Endothelial cell of umbilical vein (primary cell): ENCODE data around the gene PROX1. TPM values are rescaled to one million over a fixed set of nuclear protein-coding genes. Genes with fewer than 3 reads are reported as not detected.

Experiments
- BruUV-seq: library from RNA; stranded (reverse); fragments of 400-500 nt; replicated peaks from 2 replicates; lab custom pipeline; 2021; lab: Mats Ljungman, UMichigan
- CTCF ChIA-PET: fragments of 300-600, 350-600 bp; sonication (Branson Sonifier 250); formaldehyde crosslinking; loops from one replicate; lab custom pipeline; 2021; ENCODE audit warnings: antibody characterized with exemption, inconsistent platforms; lab: Charles Lee
- POLR2A ChIA-PET: fragments of 300-600, 350-600 bp; sonication (Branson Sonifier 250); formaldehyde crosslinking; loops from one replicate; lab custom pipeline; 2021; ENCODE audit warnings: antibody characterized with exemption, inconsistent platforms; lab: Charles Lee
- DNase-seq: peaks from one replicate; pipeline ENCODE4 v3.0.0-alpha.2; 2011; ENCODE audit warnings: low read depth, low spot score
- FAIRE-seq: peaks from 2 replicates; lab custom pipeline; 2011; peaks lifted over from hg19 to GRCh38; lab: Jason Lieb, UNC
- H2AFZ ChIP-seq: 2 replicates; pipeline ENCODE4 v1.6.0; 2012; ENCODE audit warnings: low read depth, low read length, control low read depth, inconsistent platforms
- H3K27ac ChIP-seq: 2 replicates; pipeline ENCODE4 v1.5.1; 2011; ENCODE audit warnings: low read depth, mild to moderate bottlenecking, control low read depth, low read length, moderate library complexity; ENCODE audit not compliant: insufficient read depth
- H3K27me3 ChIP-seq, 2 experiments: 2 replicates each; pipeline versions ENCODE4 v1.6.0 to v1.6.1; 2011; ENCODE audit warnings: low read length in 2 of 2, mixed read lengths in 1 of 2; ENCODE audit not compliant: control insufficient read depth in 2 of 2, insufficient read depth in 2 of 2
- H3K36me3 ChIP-seq, 2 experiments: 2 replicates in 1 of 2; 3 replicates in 1 of 2; pipeline ENCODE4 v1.5.1; 2011; ENCODE audit warnings: low read length in 2 of 2, mild to moderate bottlenecking in 1 of 2, moderate library complexity in 1 of 2; ENCODE audit not compliant: control insufficient read depth in 2 of 2, insufficient read depth in 2 of 2; ENCODE audit errors: extremely low read depth in 1 of 2
- H3K4me1 ChIP-seq: 3 replicates; pipeline ENCODE4 v1.5.1; 2011; ENCODE audit warnings: mild to moderate bottlenecking, low read length; ENCODE audit not compliant: control insufficient read depth, insufficient read depth; ENCODE audit errors: extremely low read depth
- H3K4me2 ChIP-seq: 2 replicates; pipeline ENCODE4 v1.6.1; 2011; ENCODE audit warnings: low read length, control low read depth, mixed read lengths; ENCODE audit not compliant: insufficient read depth
- H3K4me3 ChIP-seq, 3 experiments: fragments of 200-600 bp in 1 of 3; sonication (generic), shearing (Covaris generic) in 1 of 3; replicated peaks in 1 of 3; 2 replicates each; pipeline ENCODE4 v1.5.1; 2011 to 2016; ENCODE audit warnings: control low read depth in 3 of 3, low read length in 3 of 3, mild to moderate bottlenecking in 2 of 3, inconsistent platforms in 1 of 3, low read depth in 1 of 3, moderate library complexity in 1 of 3; ENCODE audit not compliant: insufficient read depth in 1 of 3
- H3K79me2 ChIP-seq: 2 replicates; pipeline ENCODE4 v1.6.0; 2012; ENCODE audit warnings: low read length, inconsistent platforms; ENCODE audit not compliant: control insufficient read depth, insufficient read depth
- H3K9ac ChIP-seq: replicated peaks from 2 replicates; pipeline ENCODE3; 2011; ENCODE audit warnings: low read length, control low read depth; ENCODE audit not compliant: insufficient read depth; ENCODE audit errors: extremely low read depth
- H3K9me1 ChIP-seq: replicated peaks from 3 replicates; pipeline ENCODE4 v1.6.0; 2011; ENCODE audit warnings: mild to moderate bottlenecking, low read length; ENCODE audit not compliant: control insufficient read depth, insufficient read depth; ENCODE audit errors: extremely low read depth
- H3K9me3 ChIP-seq: replicated peaks from 2 replicates; pipeline ENCODE4 v1.5.1; 2012; ENCODE audit warnings: low read length, inconsistent platforms; ENCODE audit not compliant: control insufficient read depth, insufficient read depth
- H4K20me1 ChIP-seq: replicated peaks from 2 replicates; pipeline ENCODE3; 2011; ENCODE audit warnings: mild to moderate bottlenecking, low read length; ENCODE audit not compliant: control insufficient read depth, insufficient read depth; ENCODE audit errors: extremely low read depth
- CTCF ChIP-seq, 2 donors: IDR thresholded peaks; 1 replicate in 1 of 2; 2 replicates in 1 of 2; pipeline ENCODE4 v1.5.1; 2011; ENCODE audit warnings: low read length in 2 of 2, mild to moderate bottlenecking in 2 of 2, moderate library complexity in 2 of 2, control low read depth in 1 of 2, inconsistent platforms in 1 of 2, low read depth in 1 of 2; ENCODE audit not compliant: insufficient read depth in 1 of 2; ENCODE audit errors: extremely low read depth in 1 of 2
- EZH2 ChIP-seq: IDR thresholded peaks from 2 replicates; pipeline ENCODE4 v1.6.1; 2012; ENCODE audit warnings: borderline replicate concordance, low read depth, mild to moderate bottlenecking, moderate library complexity, low read length, inconsistent platforms; ENCODE audit not compliant: severe bottlenecking
- FOS ChIP-seq: IDR thresholded peaks from 2 replicates; pipeline ENCODE4 v1.6.1; 2011; ENCODE audit warnings: mild to moderate bottlenecking, low read length, moderate library complexity, borderline replicate concordance; ENCODE audit not compliant: insufficient read depth
- GATA2 ChIP-seq: IDR thresholded peaks from 2 replicates; pipeline ENCODE4 v1.7.0; 2011; ENCODE audit warnings: low read depth, mild to moderate bottlenecking, moderate library complexity, mixed read lengths, low read length; ENCODE audit not compliant: insufficient read length, insufficient read depth
- JUN ChIP-seq: IDR thresholded peaks from 2 replicates; pipeline ENCODE4 v1.6.1; 2011; ENCODE audit warnings: borderline replicate concordance, low read depth; ENCODE audit not compliant: insufficient read length, insufficient read depth
- MAX ChIP-seq: IDR thresholded peaks from 2 replicates; pipeline ENCODE4 v1.6.1; 2011; ENCODE audit not compliant: insufficient read depth, insufficient read length
- MYC ChIP-seq: IDR thresholded peaks from one replicate; pipeline ENCODE4 v1.6.1; 2011; ENCODE audit warnings: mild to moderate bottlenecking, low read depth, low read length
- POLR2A ChIP-seq: IDR thresholded peaks from 2 replicates; pipeline ENCODE4 v1.6.1; 2012; ENCODE audit warnings: low read depth, mild to moderate bottlenecking, control low read depth, low read length
- POLR2AphosphoS5 ChIP-seq: IDR thresholded peaks from 2 replicates; pipeline ENCODE4 v1.6.1; 2012; ENCODE audit warnings: low read depth, mild to moderate bottlenecking, control low read depth, low read length, moderate library complexity; ENCODE audit not compliant: insufficient read depth
- dilution Hi-C: fragments of 300-500 bp; cut with MboI; formaldehyde crosslinking; loops from one replicate; pipeline ENCODE4 v1.15.0; 2019; ENCODE audit warnings: low sequenced_read_pairs; ENCODE audit not compliant: extremely low pct_ligation_motif_present
- intact Hi-C: fragments of 100-400 bp; cut with micrococcal nuclease; formaldehyde crosslinking; loops from one replicate; pipeline ENCODE4 v1.10.0; 2022
- polyA plus RNA-seq, 4 experiments: library from polyadenylated mRNA; depleted of rRNA in 3 of 4; stranded (reverse) in 3 of 4; unstranded in 1 of 4; fragments of >200 nt; gene quantifications; 2 replicates each; pipeline versions ENCODE4 v1.2.1 to v1.2.3, GENCODE V29; 2011 to 2012; ENCODE audit warnings: missing spikeins in 1 of 4
- total RNA-seq: library from RNA; stranded (reverse); gene quantifications from 2 replicates; pipeline ENCODE4 v1.2.3, GENCODE V29; 2021

PROX1 gene
- total and polyA plus RNA-seq, 2 donors (not counting 3 experiments of a cell fraction or from before 2014, with no cell fraction given): 2.2 to 4.0 TPM

DNA sequence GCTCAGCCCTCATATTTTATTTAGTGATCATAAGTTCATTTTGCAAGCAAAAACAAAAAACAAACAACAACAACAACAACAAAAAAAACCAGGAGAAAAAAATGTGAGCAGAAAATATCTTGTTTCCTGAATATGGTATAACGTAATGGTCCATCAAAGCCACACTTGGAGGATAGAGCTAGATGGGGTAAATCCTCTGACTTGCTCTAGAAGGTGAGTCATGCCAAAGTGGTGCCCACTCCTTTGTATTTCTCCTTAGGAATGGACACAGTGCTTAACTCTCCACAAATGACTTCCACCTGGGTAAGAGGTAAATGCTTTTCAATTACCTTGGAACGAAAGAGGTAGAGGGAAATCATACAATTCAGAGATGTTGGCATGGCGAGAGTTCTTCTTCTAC lies 20.6 kb downstream of the PROX1 start:
- FAIRE-seq: no peak

DNA sequence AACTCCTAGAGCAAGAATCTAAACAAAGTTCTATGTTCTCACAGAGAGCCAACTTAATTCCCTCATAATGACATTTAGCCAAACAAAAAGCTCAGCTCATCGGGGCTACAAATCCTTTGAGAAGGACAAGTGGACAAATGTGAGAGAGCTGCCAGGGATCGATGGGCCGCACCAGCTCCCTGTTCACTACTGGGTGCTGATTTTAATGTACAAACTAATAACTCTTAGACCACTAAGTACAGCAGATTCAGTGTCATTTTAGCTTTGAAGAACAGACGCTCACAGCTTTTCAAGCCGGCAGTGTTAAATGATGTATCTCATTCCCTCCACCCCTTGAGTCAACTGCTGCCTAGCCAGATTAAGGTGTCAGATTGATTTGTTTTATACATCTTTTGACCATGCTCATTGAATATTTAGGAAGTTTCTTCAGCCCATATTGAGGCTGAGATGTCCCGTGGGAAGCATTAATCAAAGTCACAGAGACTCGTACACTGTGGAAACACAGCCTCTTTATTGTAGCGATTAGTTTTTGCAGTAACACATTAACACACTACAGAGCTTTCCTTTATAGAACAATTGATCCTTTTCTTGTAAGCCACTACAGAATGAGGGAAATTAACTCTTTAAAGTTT lies 21.1 kb downstream of the PROX1 start:
- H2AFZ ChIP-seq: no peak overlapping the region

More for the DNA sequence above, 20.6 kb downstream of the PROX1 start:
- CTCF ChIA-PET: no interaction called here
- no TSS peak for BruUV-seq
- H2AFZ ChIP-seq: no peak overlapping the region
- no peaks in the 10 kb centered on the region for H3K4me1 ChIP-seq
- no peak for DNase-seq
- no peak overlapping the region for H3K4me2 ChIP-seq
- H3K9me3 ChIP-seq: no peaks in the 10 kb centered on the region
- H3K9ac ChIP-seq: no peak overlapping the region
- no peaks in the 10 kb centered on the region for H3K79me2 ChIP-seq
- H4K20me1 ChIP-seq: no peaks in the 10 kb centered on the region
- intact Hi-C loops (no loop called here), dilution Hi-C loops (no loop called here)
- no peak for TF ChIP-seq JUN
- no peak for TF ChIP-seq EZH2
- no peak for TF ChIP-seq POLR2A
- no peak for TF ChIP-seq POLR2AphosphoS5
- TF ChIP-seq FOS: no peak
- H3K36me3 ChIP-seq: no peaks in the 10 kb centered on the region
- H3K9me1 ChIP-seq: no peaks in the 10 kb centered on the region
- no peak overlapping the region for H3K27ac ChIP-seq
- POLR2A ChIA-PET: no interaction called here
- no peaks in the 10 kb centered on the region for H3K27me3 ChIP-seq
- H3K4me3 ChIP-seq: no peak overlapping the region

More for the DNA sequence above, 21.1 kb downstream of the PROX1 start:
- Histone ChIP-seq H3K27me3 (no peaks in the 10 kb centered on the region), H3K9me1 (no peaks in the 10 kb centered on the region), H3K4me2 (no peak overlapping the region), H3K4me1 (no peaks in the 10 kb centered on the region), H3K4me3 (no peak overlapping the region), H4K20me1 (no peaks in the 10 kb centered on the region), H3K27ac (no peak overlapping the region), H3K9me3 (no peaks in the 10 kb centered on the region), H3K9ac (no peak overlapping the region), H3K79me2 (no peaks in the 10 kb centered on the region), H3K36me3 (no peaks in the 10 kb centered on the region)
- intact Hi-C loops (no loop called here), dilution Hi-C loops (no loop called here)
- no peak for TF ChIP-seq MYC
- TF ChIP-seq CTCF (IDR thresholded peaks at IDR 0.05; ENCODE audit: extremely low read depth in 1 of 2, insufficient read depth in 1 of 2, low read depth in 1 of 2, low read length in 2 of 2): no peak
- TF ChIP-seq GATA2: no peak
- TF ChIP-seq JUN: no peak
- TF ChIP-seq FOS: no peak
- no peak for TF ChIP-seq POLR2A
- TF ChIP-seq POLR2AphosphoS5: no peak
- no peak for TF ChIP-seq MAX
- no peak for TF ChIP-seq EZH2
- DNase-seq: no peak
- ChIA-PET CTCF (no interaction called here), POLR2A (no interaction called here)
- BruUV-seq: no TSS peak
- FAIRE-seq: no peak
